OCI-LY1 (cell line): ENCODE data around the gene FHIT.
A peak's percentile ranks its signal among the peaks of the same experiment; 100 is the strongest.

Source experiments
- H2AFZ ChIP-seq: fragments of 200-600 bp; sonication (generic), shearing (Covaris generic); 2 replicates; pipeline ENCODE4 v1.6.0; 2014; ENCODE audit warnings: antibody characterized with exemption, mild to moderate bottlenecking, low read length
- H3F3A ChIP-seq: fragments of 200-600 bp; sonication (generic), shearing (Covaris generic); 2 replicates; pipeline ENCODE4 v1.6.0; 2014; ENCODE audit warnings: mild to moderate bottlenecking, antibody characterized with exemption, low read length, moderate library complexity; ENCODE audit not compliant: insufficient read depth
- H3K27ac ChIP-seq: fragments of 200-600 bp; sonication (generic); 2 replicates; pipeline ENCODE4 v1.5.1; 2014; ENCODE audit warnings: low read length, mixed run types, mild to moderate bottlenecking, low read depth; ENCODE audit not compliant: poor library complexity, severe bottlenecking
- H3K27me3 ChIP-seq: fragments of 200-600 bp; sonication (generic); 2 replicates; pipeline ENCODE4 v1.6.0; 2014; ENCODE audit warnings: antibody characterized with exemption, mild to moderate bottlenecking, low read length, moderate library complexity; ENCODE audit not compliant: insufficient read depth
- H3K36me3 ChIP-seq: fragments of 200-600 bp; sonication (generic); 2 replicates; pipeline ENCODE4 v1.6.1; 2014; ENCODE audit warnings: mild to moderate bottlenecking, antibody characterized with exemption, low read length, moderate library complexity, mixed read lengths; ENCODE audit not compliant: insufficient read depth
- H3K4me1 ChIP-seq: fragments of 200-600 bp; sonication (generic); 2 replicates; pipeline ENCODE4 v1.5.1; 2014; ENCODE audit warnings: mild to moderate bottlenecking, low read length, moderate library complexity; ENCODE audit not compliant: insufficient read depth, severe bottlenecking
- H3K4me2 ChIP-seq: fragments of 200-600 bp; sonication (generic), shearing (Covaris generic); 2 replicates; pipeline ENCODE4 v1.6.1; 2014; ENCODE audit warnings: low read length
- H3K4me3 ChIP-seq: fragments of 200-600 bp; sonication (generic); 2 replicates; pipeline ENCODE4 v1.5.1; 2014; ENCODE audit warnings: low read length, low read depth, mild to moderate bottlenecking, mixed read lengths; ENCODE audit not compliant: poor library complexity, severe bottlenecking
- H3K79me2 ChIP-seq: fragments of 200-600 bp; shearing (Covaris generic); 2 replicates; pipeline ENCODE4 v1.6.1; 2016; ENCODE audit warnings: mixed run types, low read length, mixed read lengths; ENCODE audit not compliant: insufficient read depth
- H3K9ac ChIP-seq: fragments of 200-600 bp; sonication (generic), shearing (Covaris generic); 2 replicates; pipeline ENCODE4 v1.6.1; 2014; ENCODE audit warnings: mild to moderate bottlenecking, low read length, mixed read lengths
- H3K9me2 ChIP-seq: fragments of 200-600 bp; sonication (generic), shearing (Covaris generic); 2 replicates; pipeline ENCODE4 v1.6.1; 2014; ENCODE audit warnings: low read depth, mild to moderate bottlenecking, low read length, mixed read lengths
- H3K9me3 ChIP-seq: fragments of 200-600 bp; shearing (Covaris generic); 2 replicates; pipeline ENCODE4 v1.6.1; 2014; ENCODE audit warnings: low read length, mixed read lengths
- H4K20me1 ChIP-seq: fragments of 200-600 bp; sonication (generic), shearing (Covaris generic); 2 replicates; pipeline ENCODE4 v1.6.0; 2016; ENCODE audit warnings: mild to moderate bottlenecking, low read length; ENCODE audit not compliant: insufficient read depth
- CTCF ChIP-seq: fragments of 200-600 bp; sonication (generic), shearing (Covaris generic); IDR thresholded peaks from 2 replicates; pipeline ENCODE4 v1.5.1; 2017; ENCODE audit warnings: mild to moderate bottlenecking, antibody characterized with exemption, low read length, moderate library complexity, mixed read lengths
- EZH2 ChIP-seq: fragments of 200-600 bp; sonication (generic), shearing (Covaris generic); IDR thresholded peaks from 2 replicates; pipeline ENCODE4 v1.8.0; 2017; ENCODE audit warnings: borderline replicate concordance, mixed run types, mild to moderate bottlenecking, antibody characterized with exemption, low read length, moderate library complexity, mixed read lengths

Gene FHIT

GRCh38 chr3:60657972-60658371 lies 593.3 kb downstream of the FHIT start:
- no peak for TF ChIP-seq CTCF
- TF ChIP-seq EZH2 = no peak
- Histone ChIP-seq H3K36me3 (no peaks in the 10 kb centered on the region), H3K4me3 (no peak overlapping the region), H3K9me3 (no peaks in the 10 kb centered on the region), H2AFZ (no peak overlapping the region), H3F3A (no peaks in the 10 kb centered on the region), H3K4me2 (no peak overlapping the region), H3K4me1 (no peaks in the 10 kb centered on the region), H3K27ac (no peak overlapping the region), H3K79me2 (no peaks in the 10 kb centered on the region), H3K27me3 (no peaks in the 10 kb centered on the region), H4K20me1 (no peaks in the 10 kb centered on the region), H3K9ac (no peak overlapping the region), H3K9me2 (no peaks in the 10 kb centered on the region)

GRCh38 chr3:60652829-60653228 lies 598.4 kb downstream of the FHIT start:
- Histone ChIP-seq H3K4me3 (no peak overlapping the region), H3K9ac (no peak overlapping the region), H3K9me3 (no peaks in the 10 kb centered on the region), H3K4me1 (peaks cover 12% of the 10 kb centered on the region), H2AFZ (no peak overlapping the region), H3K27ac (no peak overlapping the region), H3K4me2 (no peak overlapping the region), H3K79me2 (no peaks in the 10 kb centered on the region), H3K27me3 (no peaks in the 10 kb centered on the region), H3K9me2 (no peaks in the 10 kb centered on the region), H3K36me3 (no peaks in the 10 kb centered on the region), H4K20me1 (no peaks in the 10 kb centered on the region), H3F3A (no peaks in the 10 kb centered on the region)
- TF ChIP-seq CTCF (no peak), EZH2 (no peak)

GRCh38 chr3:60651799-60652198 lies 599.5 kb downstream of the FHIT start:
- no peaks in the 10 kb centered on the region for H3F3A ChIP-seq
- H3K36me3 ChIP-seq = no peaks in the 10 kb centered on the region
- peaks cover 12% of the 10 kb centered on the region for H3K4me1 ChIP-seq
- no peak overlapping the region for H3K27ac ChIP-seq
- no peaks in the 10 kb centered on the region for H3K27me3 ChIP-seq
- no peak overlapping the region for H3K4me3 ChIP-seq
- no peaks in the 10 kb centered on the region for H3K79me2 ChIP-seq
- H3K9me2 ChIP-seq = no peaks in the 10 kb centered on the region
- no peaks in the 10 kb centered on the region for H3K9me3 ChIP-seq
- H3K4me2 ChIP-seq = no peak overlapping the region; the same call in 1 of the 2 replicates
- no peak for TF ChIP-seq CTCF
- TF ChIP-seq EZH2 = no peak
- H2AFZ ChIP-seq = 0 out of 2 replicates have a peak overlapping the region, but pooled peaks have one; percentile 69
- H4K20me1 ChIP-seq = no peaks in the 10 kb centered on the region
- no peak overlapping the region for H3K9ac ChIP-seq
